ENCODE measurements around the gene ITGAD. TPM values are rescaled to one million over a fixed set of nuclear protein-coding genes. Genes with fewer than 3 reads are reported as not detected.

ITGAD gene
- total and polyA plus RNA-seq, 2 of the 13 experiments (the other 11 are each of a cell fraction or from before 2014, with no cell fraction given): not detected

GRCh38 chr16:31458073-31458843 lies 65.1 kb downstream of the ITGAD start (continued):
- TF ChIP-seq PRPF4 (IDR thresholded peaks at IDR 0.05; ENCODE audit: low read depth, low read length, poor library complexity, severe bottlenecking) (no peak), ZNF749 (CRISPR knock-in tag; IDR thresholded peaks at IDR 0.05; ENCODE audit: borderline replicate concordance) (peak; percentile 92), ZNF549 (CRISPR knock-in tag; IDR thresholded peaks at IDR 0.05) (no peak), ZC3H4 (CRISPR knock-in tag; IDR thresholded peaks at IDR 0.05; ENCODE audit: borderline replicate concordance) (peak; percentile 82; the same call in 1 of the 2 replicates), ZBTB20 (CRISPR knock-in tag; IDR thresholded peaks at IDR 0.05; ENCODE audit: borderline replicate concordance, low read depth) (peak; percentile 95; the same call in 1 of the 2 replicates), PBX2 (CRISPR knock-in tag; IDR thresholded peaks at IDR 0.05) (no peak), ZMYM3 (CRISPR knock-in tag; IDR thresholded peaks at IDR 0.05) (peak; percentile 90), ZFYVE20 (CRISPR knock-in tag; IDR thresholded peaks at IDR 0.05; ENCODE audit: borderline replicate concordance, low read depth) (no peak), PAX8 (CRISPR knock-in tag; IDR thresholded peaks at IDR 0.05; ENCODE audit: borderline replicate concordance) (no peak; the same call in 1 of the 2 replicates), SALL2 (CRISPR knock-in tag; IDR thresholded peaks at IDR 0.05) (no peak), ZNF780A (CRISPR knock-in tag; IDR thresholded peaks at IDR 0.05) (peak; percentile 41), AFF4 (CRISPR knock-in tag; IDR thresholded peaks at IDR 0.05) (peak; percentile 94), ZNF550 (CRISPR knock-in tag; IDR thresholded peaks at IDR 0.05; ENCODE audit: borderline replicate concordance) (peak; percentile 69; the same call in 1 of the 2 replicates), KLF9 (CRISPR knock-in tag; IDR thresholded peaks at IDR 0.05; ENCODE audit: low read depth) (no peak), RFXAP (CRISPR knock-in tag; IDR thresholded peaks at IDR 0.05; ENCODE audit: borderline replicate concordance) (peak; percentile 84), PRDM4 (CRISPR knock-in tag; IDR thresholded peaks at IDR 0.05; ENCODE audit: borderline replicate concordance) (0 out of 2 replicates have a peak, but pooled peaks have one; percentile 20), TBL1XR1 (IDR thresholded peaks at IDR 0.05; ENCODE audit: borderline replicate concordance, low read length, partially characterized antibody) (peak; percentile 82), ZNF253 (CRISPR knock-in tag; IDR thresholded peaks at IDR 0.05; ENCODE audit: borderline replicate concordance) (peak; percentile 49; the same call in 1 of the 2 replicates), TAF15 (IDR thresholded peaks at IDR 0.05; ENCODE audit: low read depth, low read length, poor library complexity, severe bottlenecking) (no peak), ZKSCAN5 (CRISPR knock-in tag; IDR thresholded peaks at IDR 0.05) (no peak), U2AF2 (IDR thresholded peaks at IDR 0.05; ENCODE audit: low read depth, low read length) (no peak), POLR2A (IDR thresholded peaks at IDR 0.05; ENCODE audit: insufficient read depth in 1 of 2, low read depth in 2 of 2, low read length in 2 of 2) (peak; percentile 80 to 98), ZNF3 (CRISPR knock-in tag; IDR thresholded peaks at IDR 0.05) (no peak; the same call in 1 of the 2 replicates)

All from HepG2 (cell line).